Ishikawa (cell line): ENCODE data around the gene PHLDB3.

ENCODE experiments used
- CEBPB ChIP-seq: IDR thresholded peaks from 2 replicates; pipeline ENCODE4 v1.6.1; 2012
- CREB1 ChIP-seq: IDR thresholded peaks from 2 replicates; pipeline ENCODE4 v1.6.1; 2012; ENCODE audit warnings: low read depth
- EGR1 ChIP-seq: IDR thresholded peaks from 2 replicates; pipeline ENCODE4 v1.6.1; 2012
- EP300 ChIP-seq: IDR thresholded peaks from 2 replicates; pipeline ENCODE4 v1.6.1; 2012; ENCODE audit warnings: borderline replicate concordance
- FOXM1 ChIP-seq: IDR thresholded peaks from 2 replicates; pipeline ENCODE4 v1.6.1; 2012; ENCODE audit warnings: low read depth, borderline replicate concordance
- MAX ChIP-seq: IDR thresholded peaks from 2 replicates; pipeline ENCODE4 v1.6.1; 2012
- NFIC ChIP-seq: IDR thresholded peaks from 2 replicates; pipeline ENCODE4 v1.6.1; 2012
- RAD21 ChIP-seq: IDR thresholded peaks from 2 replicates; pipeline ENCODE4 v1.6.1; 2012; ENCODE audit warnings: low read depth
- REST ChIP-seq: IDR thresholded peaks from 2 replicates; pipeline ENCODE4 v1.6.1; 2012; ENCODE audit warnings: low read depth, mild to moderate bottlenecking
- TAF1 ChIP-seq: IDR thresholded peaks from 2 replicates; pipeline ENCODE4 v1.6.1; 2012; ENCODE audit warnings: low read depth, mild to moderate bottlenecking
- TEAD4 ChIP-seq: IDR thresholded peaks from 2 replicates; pipeline ENCODE4 v1.6.1; 2012
- USF1 ChIP-seq: IDR thresholded peaks from 2 replicates; pipeline ENCODE4 v1.6.1; 2012
- YY1 ChIP-seq: IDR thresholded peaks from 2 replicates; pipeline ENCODE4 v1.6.1; 2012; ENCODE audit warnings: low read depth
- ZBTB7A ChIP-seq: IDR thresholded peaks from 2 replicates; pipeline ENCODE4 v1.6.1; 2012; ENCODE audit warnings: low read depth

- no peak for TF ChIP-seq RAD21
- no peak for TF ChIP-seq FOXM1
- no peak for TF ChIP-seq YY1
- TF ChIP-seq CEBPB: no peak
- no peak for TF ChIP-seq REST
- no peak for TF ChIP-seq MAX
- no peak for TF ChIP-seq EP300
- no peak for TF ChIP-seq TAF1
- TF ChIP-seq NFIC: no peak
- no peak for TF ChIP-seq EGR1
- TF ChIP-seq CREB1: no peak
- no peak for TF ChIP-seq TEAD4
- TF ChIP-seq USF1: no peak
- no peak for TF ChIP-seq ZBTB7A
Observed at GRCh38 chr19:43541920-43542650, 37.5 kb upstream of the PHLDB3 start.
